ENCODE results near the gene POLR3G.

DNA sequence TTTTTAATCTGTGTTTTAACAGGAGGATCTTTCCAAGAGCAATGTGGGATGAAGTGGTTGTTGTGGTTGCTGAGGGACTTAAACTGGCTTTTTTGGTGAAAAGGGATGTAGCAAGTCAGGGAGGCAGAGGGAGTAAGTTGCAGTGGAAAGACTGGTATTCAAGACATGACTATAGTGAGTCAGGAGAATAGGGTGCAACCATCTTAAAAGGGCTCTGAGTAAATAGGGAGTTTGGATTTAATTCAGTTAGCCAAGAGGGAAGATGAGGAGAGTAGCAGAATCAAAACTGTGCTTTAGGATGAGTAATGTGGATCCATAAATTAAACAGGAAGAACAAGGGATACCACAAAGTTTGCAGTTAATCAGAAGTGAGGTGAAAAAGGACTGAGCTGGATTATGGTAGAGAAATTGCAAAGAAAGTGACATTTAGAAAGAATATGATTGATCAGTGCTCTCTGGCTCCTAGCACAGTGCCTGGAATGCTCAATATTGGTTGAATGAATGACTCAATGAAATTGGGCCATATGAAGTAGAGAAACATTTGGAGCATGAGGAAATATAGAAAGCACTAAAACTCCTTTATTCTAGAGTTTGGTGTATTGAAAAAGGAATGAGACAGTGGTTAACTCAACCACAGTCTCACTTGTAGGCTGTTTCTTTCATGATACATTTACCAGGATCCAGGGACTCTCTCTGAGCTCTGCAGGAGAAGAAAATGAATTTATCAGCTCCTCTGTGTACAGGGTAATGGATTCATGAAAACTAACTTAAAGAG lies 5.1 kb downstream of the POLR3G start:
- no peak for TF ChIP-seq EZH2phosphoT487 (IDR thresholded peaks at IDR 0.05; ENCODE audit: low read depth)
- TF ChIP-seq, protein P1, sequence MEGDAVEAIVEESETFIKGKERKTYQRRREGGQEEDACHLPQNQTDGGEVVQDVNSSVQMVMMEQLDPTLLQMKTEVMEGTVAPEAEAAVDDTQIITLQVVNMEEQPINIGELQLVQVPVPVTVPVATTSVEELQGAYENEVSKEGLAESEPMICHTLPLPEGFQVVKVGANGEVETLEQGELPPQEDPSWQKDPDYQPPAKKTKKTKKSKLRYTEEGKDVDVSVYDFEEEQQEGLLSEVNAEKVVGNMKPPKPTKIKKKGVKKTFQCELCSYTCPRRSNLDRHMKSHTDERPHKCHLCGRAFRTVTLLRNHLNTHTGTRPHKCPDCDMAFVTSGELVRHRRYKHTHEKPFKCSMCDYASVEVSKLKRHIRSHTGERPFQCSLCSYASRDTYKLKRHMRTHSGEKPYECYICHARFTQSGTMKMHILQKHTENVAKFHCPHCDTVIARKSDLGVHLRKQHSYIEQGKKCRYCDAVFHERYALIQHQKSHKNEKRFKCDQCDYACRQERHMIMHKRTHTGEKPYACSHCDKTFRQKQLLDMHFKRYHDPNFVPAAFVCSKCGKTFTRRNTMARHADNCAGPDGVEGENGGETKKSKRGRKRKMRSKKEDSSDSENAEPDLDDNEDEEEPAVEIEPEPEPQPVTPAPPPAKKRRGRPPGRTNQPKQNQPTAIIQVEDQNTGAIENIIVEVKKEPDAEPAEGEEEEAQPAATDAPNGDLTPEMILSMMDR (IDR thresholded peaks at IDR 0.05; ENCODE audit: low read depth, low read length), result no peak
